HL-60/S4 treated with phorbol 12-myristate 13-acetate at 8.2 ng/mL for 4 days and 3 days (cell line): ENCODE data around the gene DTX2.
"Not testable (repeated sequence)": the region's sequence is repeated elsewhere in the genome, so short reads cannot be mapped to it uniquely, and the experiment has no call there.

Experiments used
- in situ Hi-C: fragments of 300-500 bp; cut with MboI; formaldehyde crosslinking; loops from 2 replicates; pipeline ENCODE4 v1.15.0; 2022; ENCODE audit warnings: low sequenced_read_pairs

The DTX2 gene

DNA sequence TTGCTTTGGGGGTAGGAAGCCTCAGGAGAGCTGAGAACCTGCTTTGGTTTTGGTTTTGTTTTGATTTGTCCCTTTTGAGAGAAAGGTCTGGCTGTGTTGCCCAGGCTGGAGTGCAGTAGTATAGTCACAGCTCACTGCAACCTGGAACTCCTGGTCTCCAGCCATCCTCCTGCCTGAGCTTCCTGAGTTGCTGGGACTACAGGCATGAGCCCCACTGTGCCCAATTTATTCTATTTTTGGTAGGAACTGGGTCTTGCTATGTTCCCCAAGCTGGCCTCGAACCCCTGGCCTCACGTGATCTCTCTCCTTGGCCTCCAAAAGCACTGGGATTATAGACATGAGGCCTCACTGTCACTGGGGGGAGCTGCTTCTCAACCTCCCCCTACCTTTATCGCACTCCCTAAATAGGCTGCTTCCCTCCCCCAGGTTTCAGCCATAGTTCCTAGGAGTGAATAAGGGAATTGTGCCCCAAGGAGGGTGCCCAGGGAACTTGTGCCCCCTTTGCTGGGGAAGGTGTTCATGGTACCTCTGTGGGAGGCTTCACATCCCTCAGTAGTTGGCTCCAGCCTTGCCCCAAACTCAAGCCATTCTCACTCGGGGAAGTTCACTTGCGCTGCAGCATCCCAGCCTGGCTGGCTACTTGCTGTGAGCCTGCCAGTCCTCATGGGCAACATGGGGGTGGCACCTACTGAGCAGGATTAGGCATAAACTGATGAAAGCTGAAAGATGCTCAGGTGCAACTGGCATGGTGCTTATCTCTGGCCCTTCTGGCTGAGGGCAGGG lies 18.7 kb upstream of the DTX2 start:
- in situ Hi-C loops: not testable (repeated sequence)

DNA sequence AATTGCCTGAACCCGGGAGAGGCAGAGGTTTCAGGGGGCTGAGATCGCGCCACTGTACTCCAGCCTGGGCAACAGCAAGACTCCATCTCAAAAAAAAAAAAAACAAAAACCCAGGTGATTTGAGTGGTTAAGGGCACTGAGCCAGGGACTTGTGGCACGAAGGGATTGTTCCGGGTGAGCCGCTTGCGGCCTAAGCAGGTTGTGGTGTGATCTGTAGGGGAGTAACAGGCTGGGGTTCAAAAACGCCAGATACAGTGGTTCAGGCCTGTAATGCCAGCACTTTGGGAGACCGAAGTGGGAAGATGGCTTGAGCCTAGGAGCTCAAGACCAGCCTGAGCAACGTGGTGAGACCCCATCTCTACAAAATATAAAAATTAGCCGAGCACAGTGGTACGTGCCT lies 17.7 kb upstream of the DTX2 start:
- in situ Hi-C loops: not testable (repeated sequence)

DNA sequence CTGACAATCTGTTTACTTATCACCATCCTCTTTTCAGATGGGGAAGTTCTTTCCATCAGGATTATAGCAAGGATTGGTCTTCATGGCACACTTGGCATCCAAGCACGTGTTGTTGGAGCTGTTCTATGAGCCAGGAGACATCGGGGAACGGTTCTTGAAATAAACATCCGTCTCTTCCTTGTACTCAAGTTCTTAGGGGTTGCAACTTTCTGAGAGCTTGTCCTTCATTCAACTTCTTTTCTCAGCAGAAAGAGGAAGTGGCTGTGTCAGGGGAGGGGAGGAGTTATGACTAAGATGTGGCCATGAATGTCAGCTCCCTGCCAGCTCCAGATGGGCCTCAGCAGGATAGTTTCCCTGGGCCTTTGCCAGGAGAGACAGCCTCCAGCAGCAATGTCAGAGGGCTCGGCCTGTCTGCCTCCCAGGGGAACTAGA lies 15.9 kb upstream of the DTX2 start:
- in situ Hi-C loops: not testable (repeated sequence)

DNA sequence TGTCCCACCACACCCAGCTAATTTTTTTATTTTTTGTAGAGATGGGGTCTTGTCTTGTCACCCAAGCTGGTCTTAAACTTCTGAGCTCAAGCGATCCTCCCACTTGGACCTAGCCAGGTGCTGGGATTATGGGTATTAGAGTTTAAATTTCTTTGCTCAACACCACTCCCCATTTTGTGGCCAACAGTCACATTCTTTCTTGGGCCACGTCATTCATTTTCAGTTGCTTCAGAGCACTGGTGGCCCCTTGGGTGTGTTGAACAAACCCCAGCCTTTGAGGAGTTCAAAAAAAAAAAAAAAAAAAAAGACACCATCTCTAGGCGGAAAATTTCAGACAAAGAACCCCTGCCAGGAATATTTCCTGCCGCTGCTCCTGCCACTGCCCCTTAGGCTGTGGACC lies 4.5 kb upstream of the DTX2 start:
- in situ Hi-C loops: not testable (repeated sequence)

DNA sequence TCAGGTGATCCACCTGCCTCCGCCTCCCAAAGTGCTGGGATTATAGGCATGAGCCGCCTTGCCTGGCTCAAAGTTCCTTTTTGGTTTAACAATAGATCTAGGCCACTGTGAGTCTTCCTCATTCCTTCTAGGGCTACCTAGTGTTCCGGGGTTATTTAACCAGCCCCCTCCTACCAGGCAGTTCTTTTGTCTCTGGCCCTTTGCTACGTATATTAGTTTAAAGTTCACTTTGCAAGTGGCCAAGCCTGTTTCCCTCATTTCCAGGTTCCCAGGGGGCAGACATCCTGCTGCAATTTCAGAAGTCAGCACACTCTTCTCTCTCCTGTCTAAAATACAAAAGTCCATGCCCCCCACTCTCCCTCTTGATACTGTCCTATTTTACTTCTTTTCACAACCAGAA lies 3.0 kb upstream of the DTX2 start:
- in situ Hi-C loops: not testable (repeated sequence)

DNA sequence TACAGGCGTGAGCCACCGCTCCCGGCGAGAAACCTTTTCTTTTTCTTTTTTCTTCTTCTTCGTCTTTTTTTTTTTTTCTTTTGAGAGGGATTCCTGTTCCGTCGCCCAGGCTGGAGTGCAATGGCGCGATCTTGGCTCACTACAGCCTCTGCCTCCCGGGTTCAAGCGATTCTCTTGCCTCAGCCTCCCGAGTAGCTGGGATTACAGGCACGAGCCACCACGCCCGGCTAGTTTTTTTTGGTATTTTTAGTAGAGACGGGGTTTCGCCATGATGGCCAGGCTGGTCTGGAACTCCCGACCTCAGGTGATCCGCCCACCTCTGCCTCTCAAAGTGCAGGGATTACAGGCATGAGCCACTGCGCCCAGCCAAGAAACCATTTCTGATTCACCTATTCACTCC lies 742 bp upstream of the DTX2 start:
- in situ Hi-C loops: not testable (repeated sequence)

DNA sequence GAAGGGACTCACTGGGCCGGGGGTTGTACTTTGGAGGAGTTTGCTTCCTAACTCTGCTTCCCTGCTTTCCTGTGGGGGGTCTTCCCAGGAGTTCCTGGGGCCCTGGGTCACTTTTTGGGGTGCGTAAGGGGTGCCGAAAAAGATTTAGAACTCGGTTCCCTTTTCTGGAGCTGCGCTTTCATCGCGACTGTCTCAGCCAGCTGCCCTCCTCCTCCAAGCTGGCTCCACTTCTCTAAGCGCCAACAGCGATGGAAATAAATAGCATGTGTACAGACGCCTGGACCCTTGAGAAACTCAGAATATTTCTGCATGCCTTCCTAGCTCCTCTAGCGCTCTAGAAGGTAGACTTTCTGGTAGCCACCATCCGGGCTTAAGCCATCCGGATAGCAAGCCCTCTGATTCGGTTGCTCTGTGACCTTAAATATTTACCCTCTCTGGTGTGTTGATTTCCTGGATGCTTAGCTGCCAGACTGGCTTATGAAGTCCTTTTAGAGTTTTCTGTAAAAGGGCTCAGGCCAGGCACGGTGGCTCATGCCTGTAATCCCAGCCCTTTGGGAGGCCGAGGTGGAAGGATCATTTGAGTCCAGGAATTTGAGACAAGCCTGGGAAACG lies 868 bp downstream of the DTX2 start:
- in situ Hi-C loops: not testable (repeated sequence)

DNA sequence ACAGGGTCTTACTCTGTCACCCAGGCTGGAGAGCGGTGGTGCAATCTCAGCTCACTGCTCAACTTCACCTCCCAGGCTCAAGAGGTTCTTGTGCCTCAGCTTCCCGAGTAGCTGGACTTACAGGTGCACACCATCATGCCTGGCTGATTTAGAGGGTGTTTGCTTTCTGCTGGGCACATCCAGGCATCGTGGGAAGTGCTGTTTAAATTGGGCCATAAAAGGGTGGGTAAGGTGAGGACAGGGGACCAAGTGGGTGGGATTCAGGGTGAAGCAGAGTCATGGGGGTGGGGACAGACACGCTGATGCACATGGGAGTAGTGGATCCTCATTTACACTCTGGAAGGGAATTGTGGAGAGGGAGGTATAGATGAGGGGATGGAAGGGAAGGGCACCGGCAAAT lies 3.5 kb downstream of the DTX2 start:
- in situ Hi-C loops: not testable (repeated sequence)

DNA sequence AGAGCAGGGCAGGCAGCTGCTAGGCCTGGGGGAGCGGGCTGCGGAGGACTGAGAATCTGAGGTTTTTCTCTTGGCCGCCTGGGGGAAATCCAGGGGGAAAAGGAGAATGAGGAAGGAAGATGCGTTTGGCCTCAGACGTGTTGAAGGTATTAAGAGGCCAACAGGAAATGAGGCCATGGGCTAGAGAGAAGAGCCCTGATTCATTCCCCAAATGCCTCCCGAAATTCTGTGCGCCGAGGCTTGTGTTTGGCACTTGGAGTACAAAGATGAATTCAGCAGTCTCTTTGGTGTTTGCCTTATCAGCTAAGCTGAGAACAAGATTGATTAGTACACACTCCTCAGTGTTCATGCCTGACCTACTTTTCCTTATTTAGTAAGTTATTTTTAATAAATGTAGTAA lies 4.4 kb downstream of the DTX2 start:
- in situ Hi-C loops: not testable (repeated sequence)

DNA sequence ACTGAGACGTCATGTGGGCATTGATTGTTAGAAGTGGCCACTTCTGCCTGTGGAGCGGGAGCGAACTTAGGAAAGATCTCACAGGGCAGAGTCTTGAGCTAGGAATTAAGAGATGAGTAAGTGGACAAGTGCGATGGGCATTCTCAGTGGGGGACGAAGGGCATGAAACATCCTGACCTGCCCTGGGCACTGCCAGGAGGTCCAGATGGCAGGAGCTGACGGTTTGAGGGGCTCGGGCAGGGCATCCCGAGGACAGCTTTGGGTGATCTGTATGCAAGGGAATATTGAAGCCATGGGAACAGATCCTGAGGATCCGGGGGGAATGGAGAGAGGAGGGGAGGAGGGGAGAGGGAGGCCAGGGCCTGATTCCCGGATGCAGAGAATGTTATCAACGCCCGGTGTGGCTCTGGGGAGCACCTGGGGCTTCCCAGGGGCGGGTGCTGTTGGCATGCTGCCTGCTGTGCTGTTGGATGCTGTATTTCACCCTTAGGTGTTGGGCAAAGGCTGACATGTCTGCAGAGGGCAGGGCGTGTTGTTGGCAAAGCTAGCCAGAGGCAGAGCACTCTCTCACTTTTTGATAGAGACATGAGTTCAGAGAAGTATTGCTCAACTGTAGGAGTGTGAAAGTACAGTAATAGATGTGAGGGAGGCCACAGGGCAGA lies 6.4 kb downstream of the DTX2 start:
- in situ Hi-C loops: not testable (repeated sequence)

DNA sequence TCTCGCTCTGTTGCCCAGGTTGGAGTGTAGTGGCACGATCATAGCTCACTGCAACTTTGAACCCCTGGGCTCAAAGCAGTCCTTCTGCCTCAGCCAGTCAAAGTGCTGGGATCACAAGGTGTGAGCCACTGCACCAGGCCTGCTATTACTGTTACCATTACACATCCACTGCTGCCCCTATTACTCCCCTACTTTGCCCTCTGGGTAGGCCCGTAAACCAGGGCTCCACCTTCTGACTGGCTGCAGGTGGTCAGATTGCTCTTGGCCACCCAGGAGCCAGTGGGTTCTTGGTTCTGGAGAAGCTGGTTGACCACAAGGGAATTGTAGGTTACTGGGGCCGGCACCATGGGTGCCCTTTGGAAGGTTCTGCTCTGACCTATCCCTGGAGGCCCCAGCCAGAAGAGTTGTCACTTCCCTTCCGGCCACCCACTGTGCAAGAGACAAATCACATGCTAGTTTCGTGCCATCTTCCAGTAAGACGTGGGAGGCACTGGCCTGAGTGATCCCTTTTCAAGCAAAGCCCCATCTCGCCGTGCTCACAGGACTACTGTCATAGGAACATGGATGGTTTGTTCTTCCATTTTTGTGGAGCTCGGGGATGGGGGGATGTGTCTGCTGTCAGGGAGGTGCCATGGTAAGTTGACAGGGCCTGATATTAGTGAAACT lies 10.2 kb downstream of the DTX2 start:
- in situ Hi-C loops: not testable (repeated sequence)

DNA sequence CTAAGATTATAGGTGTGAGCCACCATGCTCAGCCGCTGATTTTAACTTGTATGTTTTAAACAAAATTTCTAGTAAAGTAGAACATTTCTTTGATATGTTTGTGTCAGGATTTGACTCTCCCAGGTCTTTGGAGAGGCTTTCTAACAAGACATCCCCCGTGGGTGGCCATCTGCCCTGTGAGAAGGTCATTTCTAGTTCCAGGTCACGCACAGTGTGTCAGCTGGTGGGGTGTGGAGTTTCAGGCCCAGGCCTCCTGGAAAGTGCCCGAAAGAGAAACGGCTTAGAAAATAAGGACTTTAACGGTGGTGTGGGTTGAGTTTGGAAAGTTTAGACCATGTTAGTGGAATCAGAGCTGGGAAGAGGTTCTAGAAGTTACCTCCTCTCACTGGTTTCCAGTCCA lies 11.6 kb downstream of the DTX2 start:
- in situ Hi-C loops: not testable (repeated sequence)

DNA sequence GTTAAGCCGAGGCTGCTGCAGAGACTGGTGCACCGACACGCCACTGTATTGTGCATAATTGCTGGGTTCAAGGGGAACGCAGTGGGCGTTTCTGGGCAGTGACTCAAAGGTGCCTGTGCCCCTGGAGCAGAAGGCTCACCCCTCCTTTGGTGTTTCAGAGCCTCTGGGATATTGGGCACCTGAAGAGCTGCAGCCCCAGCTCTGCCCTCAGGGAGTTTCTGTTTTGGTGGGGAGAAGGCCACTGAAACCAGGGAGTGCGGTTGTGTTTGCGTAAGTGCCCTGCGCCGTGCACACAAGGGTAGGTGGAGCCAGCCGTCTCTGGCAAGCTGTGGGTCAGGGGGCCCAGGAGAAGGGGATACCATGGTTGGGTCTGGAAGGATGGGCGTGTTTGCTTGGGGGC lies 14.8 kb downstream of the DTX2 start:
- in situ Hi-C loops: not testable (repeated sequence)

DNA sequence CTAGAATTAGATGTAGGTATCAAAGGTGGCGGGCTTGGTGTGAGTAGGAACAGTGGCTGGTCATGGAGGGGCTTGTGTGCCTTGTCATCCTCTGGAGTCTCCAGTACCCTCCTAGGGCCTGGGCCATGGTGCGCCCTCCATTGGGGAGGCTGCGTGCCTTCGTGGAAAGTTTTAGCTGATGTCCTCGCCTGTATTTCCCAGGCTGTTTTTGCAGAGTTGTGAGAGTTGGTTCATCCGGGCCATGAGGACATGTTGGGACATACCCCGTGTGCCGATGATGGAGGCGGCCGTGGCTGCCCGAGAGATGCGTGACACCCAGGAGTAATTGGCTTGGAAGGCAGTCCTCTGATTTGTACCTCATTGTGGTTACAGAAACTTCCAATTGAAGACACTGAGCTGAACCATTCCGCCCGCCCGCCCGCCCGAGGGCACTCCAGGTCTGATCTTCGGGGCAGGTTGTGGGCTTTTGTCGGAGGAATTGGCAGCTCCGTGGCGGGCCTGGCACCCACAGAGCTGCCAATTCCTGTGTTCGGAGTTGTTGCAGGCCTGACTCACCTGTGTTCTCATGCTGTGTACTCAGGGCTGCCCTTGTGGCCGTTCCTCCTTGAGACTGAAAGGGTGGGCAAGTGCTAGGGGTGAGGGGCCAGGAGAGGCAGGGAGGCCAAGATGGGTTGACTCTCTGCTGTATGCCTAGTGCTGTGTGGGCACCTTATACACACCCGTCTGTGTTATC lies 15.4 kb downstream of the DTX2 start:
- in situ Hi-C loops: not testable (repeated sequence)

DNA sequence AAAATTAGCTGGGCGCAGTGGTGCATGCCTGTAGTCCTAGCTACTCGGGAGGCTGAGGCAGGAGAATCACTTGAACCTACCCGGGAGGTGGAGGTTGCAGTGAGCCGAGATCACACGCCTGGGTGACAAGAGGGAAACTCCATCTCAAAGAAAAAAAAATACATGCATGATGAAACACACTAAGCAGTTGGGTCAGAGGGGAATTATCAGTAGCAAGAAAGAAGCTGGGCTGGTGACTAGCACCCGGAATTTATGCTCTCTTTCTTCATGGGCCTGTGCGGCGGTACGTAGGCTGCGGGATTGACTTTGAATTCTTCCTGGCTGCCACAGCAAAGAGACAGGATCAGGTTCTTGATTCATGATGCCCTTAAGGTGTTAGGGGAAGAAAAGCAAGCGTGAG lies 18.1 kb downstream of the DTX2 start:
- in situ Hi-C loops: not testable (repeated sequence)

DNA sequence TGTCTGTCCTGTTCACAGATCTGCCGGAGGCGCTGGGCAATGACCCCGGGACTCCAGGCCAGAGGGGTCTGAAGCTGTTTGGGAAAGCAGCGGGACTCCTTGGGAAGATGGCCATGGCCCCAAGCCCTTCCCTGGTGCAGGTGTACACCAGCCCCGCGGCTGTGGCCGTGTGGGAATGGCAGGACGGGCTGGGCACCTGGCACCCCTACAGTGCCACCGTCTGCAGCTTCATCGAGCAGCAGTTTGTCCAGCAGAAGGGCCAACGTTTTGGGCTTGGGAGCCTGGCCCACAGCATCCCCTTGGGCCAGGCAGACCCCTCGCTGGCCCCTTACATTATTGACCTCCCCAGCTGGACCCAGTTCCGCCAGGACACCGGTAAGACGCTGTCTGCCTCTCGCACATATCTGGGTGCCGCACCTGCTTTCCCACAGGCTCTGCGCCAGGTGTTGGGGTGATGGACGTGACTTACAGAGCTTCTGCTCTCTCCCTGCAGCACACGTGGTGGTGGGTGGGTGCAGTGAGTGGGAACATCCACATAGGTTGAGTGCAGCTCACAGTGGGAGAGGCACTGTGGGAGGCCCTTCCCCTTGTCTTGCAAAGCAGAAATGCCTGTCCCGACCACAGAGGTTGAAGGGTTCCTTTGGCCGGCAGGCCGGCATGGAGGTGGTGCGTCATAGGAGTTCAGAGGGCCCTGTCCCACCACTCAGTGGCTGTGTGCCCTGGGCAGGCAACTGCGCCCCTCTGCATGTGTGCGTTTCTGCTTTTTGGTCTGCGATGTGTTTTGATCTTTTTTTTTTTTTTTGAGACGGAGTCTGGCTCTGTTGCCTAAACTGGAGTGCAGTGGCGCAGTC lies 19.1 kb downstream of the DTX2 start:
- in situ Hi-C loops: not testable (repeated sequence)

DNA sequence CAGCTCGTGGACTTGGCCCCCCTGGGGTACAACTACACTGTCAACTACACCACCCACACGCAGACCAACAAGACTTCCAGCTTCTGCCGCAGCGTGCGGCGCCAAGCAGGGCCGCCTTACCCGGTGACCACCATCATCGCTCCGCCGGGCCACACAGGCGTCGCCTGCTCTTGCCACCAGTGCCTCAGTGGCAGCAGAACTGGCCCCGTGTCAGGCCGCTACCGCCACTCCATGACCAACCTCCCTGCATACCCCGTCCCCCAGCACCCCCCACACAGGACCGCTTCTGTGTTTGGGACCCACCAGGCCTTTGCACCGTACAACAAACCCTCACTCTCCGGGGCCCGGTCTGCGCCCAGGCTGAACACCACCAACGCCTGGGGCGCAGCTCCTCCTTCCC lies 21.2 kb downstream of the DTX2 start:
- in situ Hi-C loops: not testable (repeated sequence)

DNA sequence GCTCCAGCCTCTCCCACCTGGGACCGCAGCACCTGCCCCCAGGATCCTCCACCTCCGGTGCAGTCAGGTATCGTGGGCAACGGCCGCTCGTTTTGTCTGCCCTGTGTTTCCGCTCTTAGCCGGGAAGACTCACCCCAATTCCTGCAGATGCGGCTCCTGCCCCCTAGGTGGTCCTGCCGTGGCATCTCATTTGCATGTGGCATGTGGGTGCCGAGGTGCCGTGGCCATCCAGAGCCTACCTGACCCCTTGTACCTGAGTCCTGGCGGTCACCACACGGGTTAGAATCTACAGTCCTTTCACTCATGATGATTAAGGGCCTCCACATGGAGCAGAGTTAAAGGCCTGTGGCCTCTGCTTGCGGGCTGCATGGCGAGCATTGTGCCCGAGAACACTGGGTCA lies 21.6 kb downstream of the DTX2 start:
- in situ Hi-C loops: not testable (repeated sequence)

DNA sequence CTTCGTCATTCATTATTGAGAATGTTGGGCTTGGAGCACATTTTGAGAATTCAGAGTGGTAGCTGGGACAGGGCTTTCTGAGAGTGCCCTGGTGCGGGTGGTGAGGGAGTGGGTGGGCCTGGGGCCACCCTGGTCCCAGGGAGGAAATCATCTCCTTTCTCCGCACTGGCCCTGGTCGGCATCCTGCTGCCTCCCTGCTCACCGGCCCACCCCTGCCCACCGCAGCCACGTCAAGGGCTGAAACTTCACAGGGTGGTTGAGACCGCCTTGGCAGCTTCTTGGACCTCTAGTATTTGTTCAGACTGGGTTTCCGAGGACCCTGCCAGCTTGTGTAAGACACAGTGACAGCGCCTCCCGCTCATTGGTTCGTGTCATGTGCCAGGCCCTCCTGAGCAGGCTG lies 22.9 kb downstream of the DTX2 start:
- in situ Hi-C loops: not testable (repeated sequence)
